H9 (cell line): ENCODE measurements around the gene LRRC8C. TPM values are rescaled to one million over a fixed set of nuclear protein-coding genes. Genes with fewer than 3 reads are reported as not detected.
"Not testable (repeated sequence)": the region's sequence is repeated elsewhere in the genome, so short reads cannot be mapped to it uniquely, and the experiment has no call there.

Source experiments
- DNase-seq: peaks from one replicate; pipeline ENCODE4 v3.0.0-alpha.2; 2017
- H2AFZ ChIP-seq: one replicate; pipeline ENCODE4 v1.6.1; 2013; ENCODE audit warnings: mild to moderate bottlenecking, low read length, control low read depth, moderate library complexity
- H2AK5ac ChIP-seq: 2 replicates; pipeline ENCODE4 v1.6.1; 2013; ENCODE audit warnings: low read length, control low read depth, mixed read lengths; ENCODE audit not compliant: insufficient read length
- H2BK120ac ChIP-seq: one replicate; pipeline ENCODE4 v1.6.1; 2013; ENCODE audit warnings: low read depth, mild to moderate bottlenecking, low read length, control low read depth, inconsistent platforms; ENCODE audit not compliant: poor library complexity, severe bottlenecking
- H2BK12ac ChIP-seq: 2 replicates; pipeline ENCODE4 v1.6.1; 2013; ENCODE audit warnings: low read length, control low read depth, mixed read lengths, low read depth; ENCODE audit not compliant: insufficient read length
- H2BK15ac ChIP-seq: 2 replicates; pipeline ENCODE4 v1.6.1; 2013; ENCODE audit warnings: low read depth, low read length, control low read depth
- H2BK20ac ChIP-seq: one replicate; pipeline ENCODE4 v1.6.1; 2013; ENCODE audit warnings: low read depth, mild to moderate bottlenecking, low read length, control low read depth, inconsistent platforms; ENCODE audit not compliant: poor library complexity, severe bottlenecking
- H2BK5ac ChIP-seq: 2 replicates; pipeline ENCODE4 v1.6.1; 2013; ENCODE audit warnings: low read length, control low read depth, mixed read lengths; ENCODE audit not compliant: insufficient read length
- H3K14ac ChIP-seq: 2 replicates; pipeline ENCODE4 v1.6.1; 2013; ENCODE audit warnings: low read length, control low read depth; ENCODE audit not compliant: insufficient read depth
- H3K18ac ChIP-seq: 2 replicates; pipeline ENCODE4 v1.6.1; 2013; ENCODE audit warnings: low read depth, mild to moderate bottlenecking, mixed read lengths, low read length, control low read depth; ENCODE audit not compliant: insufficient read length
- H3K23ac ChIP-seq: 2 replicates; pipeline ENCODE4 v1.6.1; 2013; ENCODE audit warnings: low read length, control low read depth, mixed read lengths, low read depth; ENCODE audit not compliant: insufficient read length
- H3K23me2 ChIP-seq: 2 replicates; pipeline ENCODE4 v1.6.1; 2013; ENCODE audit warnings: low read depth, mild to moderate bottlenecking, mixed read lengths, low read length, control low read depth; ENCODE audit not compliant: insufficient read length, poor library complexity, severe bottlenecking
- H3K27ac ChIP-seq: 2 replicates; pipeline ENCODE4 v1.5.1; 2013; ENCODE audit warnings: low read length, control low read depth, mixed read lengths, low read depth; ENCODE audit not compliant: insufficient read length
- H3K27me3 ChIP-seq: 2 replicates; pipeline ENCODE4 v1.6.1; 2013; ENCODE audit warnings: low read length, control low read depth, inconsistent platforms; ENCODE audit not compliant: insufficient read depth
- H3K4ac ChIP-seq: 2 replicates; pipeline ENCODE4 v1.6.1; 2013; ENCODE audit warnings: low read depth, mild to moderate bottlenecking, control low read depth, inconsistent platforms, low read length, moderate library complexity
- H3K4me1 ChIP-seq: 2 replicates; pipeline ENCODE4 v1.6.1; 2013; ENCODE audit warnings: low read length, control low read depth, inconsistent platforms; ENCODE audit not compliant: insufficient read depth
- H3K4me2 ChIP-seq: 2 replicates; pipeline ENCODE4 v1.6.1; 2013; ENCODE audit warnings: low read length, control low read depth, mixed read lengths; ENCODE audit not compliant: insufficient read length, insufficient read depth
- H3K56ac ChIP-seq: 2 replicates; pipeline ENCODE4 v1.6.1; 2013; ENCODE audit warnings: low read depth, mild to moderate bottlenecking, mixed read lengths, low read length, control low read depth; ENCODE audit not compliant: insufficient read length
- H3K79me1 ChIP-seq: 2 replicates; pipeline ENCODE4 v1.6.1; 2013; ENCODE audit warnings: low read depth, mild to moderate bottlenecking, moderate library complexity, low read length, control low read depth, inconsistent platforms; ENCODE audit not compliant: insufficient read depth, poor library complexity, severe bottlenecking
- H3K79me2 ChIP-seq: 2 replicates; pipeline ENCODE4 v1.6.1; 2013; ENCODE audit warnings: low read length, control low read depth, inconsistent platforms; ENCODE audit not compliant: insufficient read depth
- H3K9ac ChIP-seq: 2 replicates; pipeline ENCODE4 v1.6.1; 2013; ENCODE audit warnings: low read length, control low read depth, mixed read lengths; ENCODE audit not compliant: insufficient read length; ENCODE audit errors: extremely low read depth
- H3K9me3 ChIP-seq: one replicate; pipeline ENCODE4 v1.6.1; 2013; ENCODE audit warnings: low read depth, low read length, inconsistent platforms; ENCODE audit not compliant: control insufficient read depth
- H3T11ph ChIP-seq: one replicate; pipeline ENCODE4 v1.6.1; 2013; ENCODE audit warnings: mild to moderate bottlenecking, low read length, control low read depth, inconsistent platforms
- H4K20me1 ChIP-seq: one replicate; pipeline ENCODE4 v1.6.1; 2013; ENCODE audit not compliant: control insufficient read depth, insufficient read length, insufficient read depth
- H4K5ac ChIP-seq: 2 replicates; pipeline ENCODE4 v1.6.1; 2013; ENCODE audit warnings: low read depth, mild to moderate bottlenecking, mixed read lengths, low read length, control low read depth; ENCODE audit not compliant: insufficient read length
- H4K8ac ChIP-seq: replicated peaks from 2 replicates; pipeline ENCODE4 v1.6.1; 2013; ENCODE audit warnings: low read length, control low read depth, mixed read lengths, low read depth; ENCODE audit not compliant: insufficient read length
- H4K91ac ChIP-seq: 2 replicates; pipeline ENCODE4 v1.6.1; 2013; ENCODE audit warnings: low read depth, mild to moderate bottlenecking, moderate library complexity, mixed read lengths, low read length, control low read depth; ENCODE audit not compliant: insufficient read length
- H3K27ac Mint-ChIP-seq, 3 experiments: 2 replicates in 2 of 3; 3 replicates in 1 of 3; pipeline ENCODE4 v1.8.0; 2020 to 2021; ENCODE audit warnings: mixed read lengths in 3 of 3, mild to moderate bottlenecking in 1 of 3, moderate library complexity in 1 of 3
- H3K27me3 Mint-ChIP-seq: 2 replicates; pipeline ENCODE4 v1.8.0; 2021; ENCODE audit warnings: low read depth, mild to moderate bottlenecking, moderate library complexity, mixed read lengths
- H3K36me3 Mint-ChIP-seq, 3 experiments: 2 replicates in 2 of 3; 3 replicates in 1 of 3; pipeline ENCODE4 v1.8.0; 2020 to 2021; ENCODE audit warnings: low read depth in 3 of 3, mixed read lengths in 3 of 3; ENCODE audit not compliant: insufficient read depth in 1 of 3
- H3K4me1 Mint-ChIP-seq, 2 experiments: 2 replicates each; pipeline ENCODE4 v1.8.0; 2020; ENCODE audit warnings: mixed read lengths in 2 of 2
- H3K4me3 Mint-ChIP-seq, 2 experiments: 2 replicates in 1 of 2; 3 replicates in 1 of 2; pipeline ENCODE4 v1.8.0; 2020 to 2021; ENCODE audit warnings: mild to moderate bottlenecking in 2 of 2, mixed read lengths in 2 of 2, moderate library complexity in 1 of 2
- H3K9me3 Mint-ChIP-seq, 2 experiments: 2 replicates in 1 of 2; 3 replicates in 1 of 2; pipeline ENCODE4 v1.8.0; 2020; ENCODE audit warnings: mild to moderate bottlenecking in 2 of 2, mixed read lengths in 2 of 2, moderate library complexity in 1 of 2
- CTCF ChIP-seq: fragments of 200-600 bp; sonication (generic); conservative IDR thresholded peaks from 3 replicates; pipeline ENCODE4 v1.8.0; 2021; ENCODE audit warnings: antibody characterized with exemption, mild to moderate bottlenecking
- WGBS: extraction: QIAGEN DNeasy Blood & Tissue Kit; methylation state at CpG from one replicate; pipeline ENCODE4 v1.1.7; 2013; ENCODE audit warnings: missing lambda C conversion rate, low lambda C conversion rate, mixed read lengths; ENCODE audit not compliant: insufficient read length; ENCODE audit errors: extremely low coverage; 5-methylcytosine and 5-hydroxymethylcytosine counted together
- total RNA-seq: library from RNA; stranded (reverse); gene quantifications from 2 replicates; pipeline ENCODE4 v1.2.1, GENCODE V29; 2021

The LRRC8C gene
- total RNA-seq, 1 experiment from 2014 or later: 1.9 TPM

- Histone ChIP-seq H3K79me1 (no peaks in the 10 kb centered on the region), H3T11ph (no peak overlapping the region), H3K4ac (no peak overlapping the region), H3K27ac (no peak overlapping the region), H3K79me2 (no peaks in the 10 kb centered on the region), H3K9me3 (no peaks in the 10 kb centered on the region), H3K23ac (no peak overlapping the region), H2AK5ac (no peak overlapping the region), H2BK20ac (no peak overlapping the region), H2BK12ac (no peak overlapping the region), H2BK5ac (no peak overlapping the region), H2BK120ac (no peak overlapping the region), H3K23me2 (peaks cover 20% of the 10 kb centered on the region), H4K20me1 (no peaks in the 10 kb centered on the region), H2AFZ (no peak overlapping the region), H3K9ac (no peak overlapping the region), H3K4me2 (no peak overlapping the region), H3K14ac (no peak overlapping the region), H2BK15ac (no peak overlapping the region), H4K91ac (no peak overlapping the region), H3K56ac (no peak overlapping the region), H3K4me1 (no peaks in the 10 kb centered on the region), H3K18ac (no peak overlapping the region), H3K27me3 (peaks cover 2% of the 10 kb centered on the region; the same call in 1 of the 2 replicates), H4K5ac (no peak overlapping the region), H4K8ac (no peak overlapping the region)
- no peaks in the 10 kb centered on the region for H3K9me3 Mint-ChIP-seq
- peaks cover 13 to 19% of the 10 kb centered on the region in 2 experiments for H3K4me1 Mint-ChIP-seq
- H3K27ac Mint-ChIP-seq: no peak overlapping the region
- TF ChIP-seq CTCF: no peak
- no CpG with 5 or more reads among the region's 2 CpGs for WGBS
- peaks cover 27% of the 10 kb centered on the region for H3K27me3 Mint-ChIP-seq
- no peaks in the 10 kb centered on the region for H3K36me3 Mint-ChIP-seq
- DNase-seq: no peak
- no peak overlapping the region for H3K4me3 Mint-ChIP-seq
Measured at GRCh38 chr1:89629146-89629545, 3.8 kb upstream of the LRRC8C start.

- not testable (repeated sequence) for H3K79me1 ChIP-seq, H3K9ac ChIP-seq, H3K9me3 Mint-ChIP-seq, H2AK5ac ChIP-seq, H3K27me3 ChIP-seq, H3K36me3 Mint-ChIP-seq, H4K8ac ChIP-seq, H3K79me2 ChIP-seq, H2BK12ac ChIP-seq, H3K9me3 ChIP-seq, DNase-seq, H3K27ac Mint-ChIP-seq, H4K20me1 ChIP-seq, H3K23ac ChIP-seq, H3K18ac ChIP-seq, H2AFZ ChIP-seq, H3K14ac ChIP-seq, H2BK5ac ChIP-seq, H3K4me3 Mint-ChIP-seq, H3T11ph ChIP-seq, H3K27ac ChIP-seq, H3K4me2 ChIP-seq, H3K4me1 ChIP-seq, H4K5ac ChIP-seq, H2BK15ac ChIP-seq, H3K4ac ChIP-seq, H2BK120ac ChIP-seq, H3K56ac ChIP-seq, H2BK20ac ChIP-seq, H4K91ac ChIP-seq
- Mint-ChIP-seq H3K27me3 (peaks cover 31% of the 10 kb centered on the region), H3K4me1 (peaks cover 17 to 22% of the 10 kb centered on the region in 2 experiments)
- H3K23me2 ChIP-seq: peaks cover 22% of the 10 kb centered on the region
- WGBS: no CpG with 5 or more reads among the region's 2 CpGs
Measured at GRCh38 chr1:89629600-89629999, 3.3 kb upstream of the LRRC8C start.
